Tibial artery (tissue), 4 donors: Measurements from ENCODE around the gene RIPOR2.
"Not testable (repeated sequence)": the region's sequence is repeated elsewhere in the genome, so short reads cannot be mapped to it uniquely, and the experiment has no call there.

Experiments
- DNase-seq, 2 donors: peaks; one replicate each; pipeline ENCODE4 v3.0.0-alpha.2; 2019
- H3K27ac ChIP-seq, 2 donors: fragments of 200-600 bp; sonication (generic) in 1 of 2; 1 replicate in 1 of 2; 2 replicates in 1 of 2; pipeline ENCODE4 v1.5.1; 2018 to 2019; ENCODE audit warnings: mild to moderate bottlenecking in 1 of 2
- H3K27me3 ChIP-seq, 2 donors: fragments of 200-600 bp; sonication (generic) in 1 of 2; one replicate each; pipeline versions ENCODE4 v1.5.1 to v1.6.0; 2016 to 2019
- H3K36me3 ChIP-seq, 3 donors: fragments of 200-600 bp; sonication (generic) in 2 of 3; one replicate each; pipeline ENCODE4 v1.5.1; 2016 to 2019; ENCODE audit warnings: mild to moderate bottlenecking in 2 of 3
- H3K4me1 ChIP-seq, 4 donors: fragments of 200-600 bp; sonication (generic) in 2 of 4; 1 replicate in 3 of 4; 2 replicates in 1 of 4; pipeline ENCODE4 v1.5.1; 2016 to 2019
- H3K4me3 ChIP-seq, 2 donors: fragments of 200-600 bp; sonication (generic) in 1 of 2; 1 replicate in 1 of 2; 2 replicates in 1 of 2; pipeline ENCODE4 v1.5.1; 2018 to 2019; ENCODE audit warnings: mild to moderate bottlenecking in 2 of 2
- H3K9me3 ChIP-seq, 3 donors: fragments of 200-600 bp; sonication (generic) in 1 of 3; one replicate each; pipeline ENCODE4 v1.5.1; 2016 to 2019
- CTCF ChIP-seq, 2 experiments: fragments of 200-600 bp in 1 of 2; fragments of 450-650 bp in 1 of 2; IDR thresholded peaks; one replicate each; pipeline ENCODE4 v1.5.1; 2017 to 2019; ENCODE audit warnings: antibody characterized with exemption in 2 of 2, mild to moderate bottlenecking in 1 of 2, moderate library complexity in 1 of 2
- intact Hi-C: fragments of 100-400 bp; cut with DNase I; formaldehyde crosslinking; loops from one replicate; pipeline ENCODE4 v1.15.0; 2023; ENCODE audit warnings: low total_unique reads

RIPOR2 gene

GRCh38 chr6:24766680-24767462 is 168.9 kb downstream of the RIPOR2 start:
- H3K27ac ChIP-seq: no peak overlapping the region
- intact Hi-C loops: loop anchor here (10.0 kb wide), 1 partner anchor 182 kb away; no protein-coding TSS in a partner anchor
- H3K36me3 ChIP-seq: no peaks in the 10 kb centered on the region
- H3K4me3 ChIP-seq: no peak overlapping the region
- peak; percentile 21 to 40 for TF ChIP-seq CTCF (IDR thresholded peaks at IDR 0.05)
- H3K27me3 ChIP-seq: no peaks in the 10 kb centered on the region
- no peaks in the 10 kb centered on the region for H3K9me3 ChIP-seq
- DNase-seq: no peak
- H3K4me1 ChIP-seq: peaks cover 0 to 2% (median 0%) of the 10 kb centered on the region in 4 donors

DNA sequence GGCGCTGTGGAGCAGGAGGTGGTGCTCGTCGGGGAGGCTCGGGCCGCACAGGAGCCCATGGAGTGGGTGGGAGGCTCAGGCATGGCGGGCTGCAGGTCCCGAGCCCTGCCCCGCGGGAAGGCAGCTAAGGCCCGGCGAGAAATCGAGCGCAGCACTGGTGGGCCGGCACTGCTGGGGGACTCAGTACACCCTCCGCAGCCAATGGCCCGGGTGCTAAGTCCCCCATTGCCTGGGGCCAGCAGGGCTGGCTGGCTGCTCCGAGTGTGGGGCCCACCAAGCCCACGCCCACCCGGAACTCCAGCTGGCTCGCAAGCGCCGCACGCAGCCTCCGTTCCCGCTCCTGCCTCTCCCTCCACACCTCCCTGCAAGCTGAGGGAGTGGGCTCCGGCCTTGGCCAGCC is 169.8 kb downstream of the RIPOR2 start:
- not testable (repeated sequence) for H3K27ac ChIP-seq, H3K4me1 ChIP-seq, H3K27me3 ChIP-seq, H3K36me3 ChIP-seq, DNase-seq, H3K9me3 ChIP-seq, H3K4me3 ChIP-seq
- intact Hi-C loops: loop anchor here (10.0 kb wide), 1 partner anchor 181 kb away; no protein-coding TSS in a partner anchor

- H3K36me3 ChIP-seq, H3K4me3 ChIP-seq, DNase-seq, H3K4me1 ChIP-seq, H3K9me3 ChIP-seq, H3K27ac ChIP-seq, H3K27me3 ChIP-seq: not testable (repeated sequence)
- intact Hi-C loops: loop anchor here (10.0 kb wide), 1 partner anchor 180 kb away; no protein-coding TSS in a partner anchor
Observed at GRCh38 chr6:24764833-24765828, 170.6 kb downstream of the RIPOR2 start.

DNA sequence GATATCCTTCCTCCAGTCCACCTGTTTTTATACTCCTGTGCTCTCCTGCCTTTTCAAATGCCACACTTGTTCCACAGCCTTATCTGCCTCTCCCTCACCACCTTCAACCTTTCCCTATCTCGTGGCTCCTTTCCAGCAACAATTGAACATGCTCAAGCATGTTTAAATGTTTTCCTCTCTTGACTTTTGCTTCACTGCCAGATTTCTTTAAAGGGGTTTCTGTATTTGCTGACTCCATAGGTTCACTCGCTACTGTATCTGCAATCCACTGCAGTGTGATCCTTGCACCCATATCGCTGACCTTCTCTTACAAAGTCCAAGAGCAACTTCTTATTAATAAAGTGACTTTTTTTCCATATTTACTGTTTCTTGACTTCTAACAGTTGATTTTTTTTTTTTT is 172.2 kb downstream of the RIPOR2 start:
- H3K27me3 ChIP-seq: no peaks in the 10 kb centered on the region
- H3K4me1 ChIP-seq: peaks cover 0 to 2% (median 0%) of the 10 kb centered on the region in 4 donors
- intact Hi-C loops: loop anchor here (10.0 kb wide), 1 partner anchor 179 kb away; no protein-coding TSS in a partner anchor
- H3K36me3 ChIP-seq: no peaks in the 10 kb centered on the region
- no peak for DNase-seq
- no peak for TF ChIP-seq CTCF (IDR thresholded peaks at IDR 0.05)
- H3K27ac ChIP-seq: no peak overlapping the region
- no peak overlapping the region for H3K4me3 ChIP-seq
- no peaks in the 10 kb centered on the region for H3K9me3 ChIP-seq

DNA sequence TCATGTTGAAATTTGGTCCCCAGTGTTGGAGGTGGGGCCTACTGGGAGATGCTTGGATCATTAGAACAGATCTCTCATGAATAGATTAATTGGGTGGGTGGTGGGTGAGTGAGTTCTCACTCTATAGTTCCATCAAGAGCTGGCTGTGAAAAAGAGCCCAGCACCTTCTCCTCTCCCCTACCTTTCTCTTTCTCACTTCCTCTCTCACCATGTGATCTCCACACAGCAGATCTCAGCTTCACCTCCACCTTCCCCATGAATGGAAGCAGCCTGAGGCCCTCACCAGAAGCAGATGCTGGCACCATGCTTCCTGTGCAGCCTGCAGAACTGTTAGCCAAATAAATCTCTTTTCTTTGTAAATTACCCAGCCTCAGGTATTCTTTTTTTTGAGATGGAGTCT is 173.9 kb downstream of the RIPOR2 start:
- H3K36me3 ChIP-seq: no peaks in the 10 kb centered on the region
- peaks cover 0 to 1% (median 0%) of the 10 kb centered on the region in 4 donors for H3K4me1 ChIP-seq
- H3K9me3 ChIP-seq: no peaks in the 10 kb centered on the region
- intact Hi-C loops: loop anchor here (10.0 kb wide), 1 partner anchor 177 kb away; no protein-coding TSS in a partner anchor
- no peak for DNase-seq
- TF ChIP-seq CTCF (IDR thresholded peaks at IDR 0.05): no peak
- no peak overlapping the region for H3K4me3 ChIP-seq
- H3K27ac ChIP-seq: no peak overlapping the region
- H3K27me3 ChIP-seq: no peaks in the 10 kb centered on the region

GRCh38 chr6:24761193-24761835 is 174.4 kb downstream of the RIPOR2 start:
- Histone ChIP-seq H3K4me3 (no peak overlapping the region), H3K36me3 (no peaks in the 10 kb centered on the region), H3K27me3 (no peaks in the 10 kb centered on the region), H3K27ac (no peak overlapping the region), H3K9me3 (no peaks in the 10 kb centered on the region), H3K4me1 (no peaks in the 10 kb centered on the region)
- TF ChIP-seq CTCF (IDR thresholded peaks at IDR 0.05): no peak
- no peak for DNase-seq
- intact Hi-C loops: loop anchor here (10.0 kb wide), 1 partner anchor 177 kb away; no protein-coding TSS in a partner anchor
